HepG2 (cell line): ENCODE measurements around the gene TF. TPM values are rescaled to one million over a fixed set of nuclear protein-coding genes. Genes with fewer than 3 reads are reported as not detected.

ENCODE experiments used
- ATAC-seq: fragments of 200-7000 bp; cut with Tn5 transposase; 3 replicates; pipeline ENCODE4 v1.9.1; 2020; ENCODE audit warnings: mild to moderate bottlenecking, moderate library complexity
- BruUV-seq: library from RNA; stranded (reverse); fragments of 400-500 nt; replicated peaks from 2 replicates; lab custom pipeline; 2021; lab: Mats Ljungman, UMichigan
- CTCF ChIA-PET: fragments of 300-600 bp; formaldehyde crosslinking; extraction: SDS; loops from one replicate; lab custom pipeline; 2021; ENCODE audit warnings: low total read pairs, inconsistent platforms, low intra/inter-chr PET ratio; lab: Yijun Ruan, JAX
- POLR2A ChIA-PET: fragments of 350-600 bp; sonication (Branson Sonifier 250); formaldehyde crosslinking; loops from one replicate; lab custom pipeline; 2020; ENCODE audit warnings: antibody characterized with exemption, inconsistent platforms; lab: Yijun Ruan, JAX
- DNase-seq: peaks from one replicate; pipeline ENCODE4 v3.0.0-alpha.2; 2015; ENCODE audit warnings: low spot score
- FAIRE-seq: peaks from 3 replicates; lab custom pipeline; 2011; peaks lifted over from hg19 to GRCh38; lab: Jason Lieb, UNC
- H2AFZ ChIP-seq: one replicate; pipeline ENCODE4 v1.6.1; 2011; ENCODE audit warnings: low read length, inconsistent platforms
- H3K27ac ChIP-seq: fragments of 300-600 bp; 3 replicates; pipeline ENCODE4 v1.8.0; 2011; ENCODE audit warnings: mixed run types, mild to moderate bottlenecking, mixed read lengths, low read length, inconsistent platforms; ENCODE audit not compliant: insufficient read depth; ENCODE audit errors: extremely low read length
- H3K27me3 ChIP-seq, 2 experiments: fragments of 200-600 bp in 1 of 2; 2 replicates in 1 of 2; 3 replicates in 1 of 2; pipeline versions ENCODE4 v1.6.0 to v1.8.0; 2011; ENCODE audit warnings: low read length in 2 of 2, mild to moderate bottlenecking in 2 of 2, moderate library complexity in 2 of 2, inconsistent platforms in 1 of 2; ENCODE audit not compliant: insufficient read depth in 2 of 2, control insufficient read depth in 1 of 2
- H3K36me3 ChIP-seq, 2 experiments: fragments of 200-600 bp in 1 of 2; replicated peaks in 1 of 2; 2 replicates in 1 of 2; 3 replicates in 1 of 2; pipeline versions ENCODE4 v1.5.1 to v1.8.0; 2011; ENCODE audit warnings: low read length in 2 of 2, inconsistent platforms in 1 of 2; ENCODE audit not compliant: insufficient read depth in 2 of 2, control insufficient read depth in 1 of 2
- H3K4me1 ChIP-seq: 2 replicates; pipeline ENCODE4 v1.5.1; 2012; ENCODE audit warnings: low read length, inconsistent platforms; ENCODE audit not compliant: insufficient read depth
- H3K4me2 ChIP-seq: 2 replicates; pipeline ENCODE4 v1.6.0; 2011; ENCODE audit warnings: low read depth, low read length, inconsistent platforms
- H3K4me3 ChIP-seq, 3 experiments: fragments of 200-600 bp in 1 of 3; sonication (generic), shearing (Covaris generic) in 1 of 3; replicated peaks in 1 of 3; 2 replicates each; pipeline ENCODE4 v1.5.1; 2011 to 2016; ENCODE audit warnings: low read length in 3 of 3, inconsistent platforms in 2 of 3, low read depth in 2 of 3, mild to moderate bottlenecking in 2 of 3, control low read depth in 1 of 3, mixed read lengths in 1 of 3; ENCODE audit not compliant: insufficient read depth in 1 of 3
- H3K79me2 ChIP-seq: one replicate; pipeline ENCODE4 v1.6.1; 2011; ENCODE audit warnings: low read length, inconsistent platforms; ENCODE audit not compliant: insufficient read depth
- H3K9ac ChIP-seq: 2 replicates; pipeline ENCODE4 v1.6.0; 2011; ENCODE audit warnings: mild to moderate bottlenecking, low read depth, low read length, inconsistent platforms; ENCODE audit not compliant: insufficient read depth
- H3K9me3 ChIP-seq: 2 replicates; pipeline ENCODE4 v1.5.1; 2012; ENCODE audit warnings: mild to moderate bottlenecking, low read length
- H4K20me1 ChIP-seq: 2 replicates; pipeline ENCODE4 v1.6.0; 2011; ENCODE audit warnings: inconsistent platforms, mild to moderate bottlenecking, low read length, moderate library complexity; ENCODE audit not compliant: insufficient read depth
- HNRNPL ChIP-seq: fragments of 200-400 bp; formaldehyde crosslinking; IDR thresholded peaks from 2 replicates; pipeline ENCODE4 v1.6.1; 2017; ENCODE audit warnings: mild to moderate bottlenecking, low read depth, low read length
- PRDM4 ChIP-seq: sonication (generic); formaldehyde crosslinking; IDR thresholded peaks from 2 replicates; pipeline ENCODE4 v1.9.0; 2021; ENCODE audit warnings: missing genetic modification reagents, borderline replicate concordance
- RAD21 ChIP-seq: fragments of 450-650 bp; formaldehyde crosslinking; IDR thresholded peaks from 2 replicates; pipeline ENCODE4 v1.5.0; 2020; ENCODE audit warnings: mild to moderate bottlenecking
- REL ChIP-seq: sonication (generic); formaldehyde crosslinking; conservative IDR thresholded peaks from 2 replicates; pipeline ENCODE4 v1.8.0; 2022; ENCODE audit warnings: mild to moderate bottlenecking, missing genetic modification reagents, moderate library complexity
- SMC3 ChIP-seq: IDR thresholded peaks from 2 replicates; pipeline ENCODE4 v1.6.1; 2011; ENCODE audit warnings: low read length, improper control_type of control experiment
- STAG1 ChIP-seq: sonication (generic); formaldehyde crosslinking; IDR thresholded peaks from 2 replicates; pipeline ENCODE4 v1.4.0; 2020; ENCODE audit warnings: missing genetic modification reagents
- XBP1 ChIP-seq: sonication (generic); formaldehyde crosslinking; IDR thresholded peaks from 2 replicates; pipeline ENCODE4 v1.5.0; 2020; ENCODE audit warnings: missing genetic modification reagents
- ZNF296 ChIP-seq: sonication (generic); formaldehyde crosslinking; conservative IDR thresholded peaks from 2 replicates; pipeline ENCODE4 v1.5.0; 2020; ENCODE audit warnings: mild to moderate bottlenecking, missing genetic modification reagents
- WGBS: methylation state at CpG from one replicate; pipeline ENCODE4 v1.1.6; 2017; ENCODE audit warnings: low lambda C conversion rate; 5-methylcytosine and 5-hydroxymethylcytosine counted together
- in situ Hi-C: cut with HindIII; loops from 2 replicates; pipeline ENCODE4 v1.10.0; 2017; ENCODE audit warnings: low pct_unique_long_range_greater_than_20kb; ENCODE audit not compliant: extremely low pct_ligation_motif_present
- intact Hi-C: fragments of 100-400 bp; cut with micrococcal nuclease; formaldehyde crosslinking; loops from one replicate; pipeline ENCODE4 v1.10.0; 2022; ENCODE audit not compliant: unreplicated experiment
- polyA plus RNA-seq, 8 experiments: library from polyadenylated mRNA; depleted of rRNA in 3 of 8; stranded (reverse) in 7 of 8; unstranded in 1 of 8; fragments of >200 nt; fragmentation: Illumina TruSeq in 4 of 8; extraction: Trizol in 4 of 8; gene quantifications; 2 replicates each; pipeline versions ENCODE4 v1.2.1 to v1.2.3, GENCODE V29; 2011 to 2016; ENCODE audit warnings: low read depth in 4 of 8, missing spikeins in 1 of 8, mixed read lengths in 1 of 8; ENCODE audit not compliant: insufficient read depth in 1 of 8
- total RNA-seq, 5 experiments: library from RNA; depleted of rRNA; stranded (reverse); fragments of >200 nt; fragmentation: Illumina TruSeq; extraction: Trizol; gene quantifications; 2 replicates each; pipeline ENCODE4 v1.2.3, GENCODE V29; 2016; ENCODE audit warnings: low read depth in 1 of 5

The TF gene
- total and polyA plus RNA-seq, 2 of the 13 experiments (the other 11 are each of a cell fraction or from before 2014, with no cell fraction given), result 10,074 to 11,821 TPM

- no peaks in the 10 kb centered on the region for H3K79me2 ChIP-seq
- in situ Hi-C loops (no loop called here), intact Hi-C loops (loop anchor here (5.0 kb wide), 1 partner anchor 44 kb away; the partner anchor contains the start of gene TOPBP1)
- ChIA-PET POLR2A (interaction anchor here (0.6 to 2.7 kb wide), 2 partner anchors 11 to 27 kb away, joined by 3 to 11 read pairs; no protein-coding TSS in a partner anchor), CTCF (no interaction called here)
- H3K4me2 ChIP-seq, result no peak overlapping the region
- H3K36me3 ChIP-seq, result no peaks in the 10 kb centered on the region
- no peaks in the 10 kb centered on the region for H4K20me1 ChIP-seq
- no peak for FAIRE-seq
- no peak overlapping the region for H2AFZ ChIP-seq
- no peak overlapping the region for H3K4me3 ChIP-seq
- ATAC-seq, result no peak
- WGBS, result 57% methylated on average over 4 of the region's 4 CpGs
- TF ChIP-seq STAG1 (CRISPR knock-in tag) (peak; percentile 5; the same call in 1 of the 2 replicates), HNRNPL (no peak)
- H3K9ac ChIP-seq, result no peak overlapping the region
- BruUV-seq, result no TSS peak
- DNase-seq, result no peak
- peaks cover 0 to 3% of the 10 kb centered on the region in 2 experiments; a peak in 1 of 5 replicates for H3K27me3 ChIP-seq
- no peak overlapping the region for H3K27ac ChIP-seq
- H3K9me3 ChIP-seq, result no peaks in the 10 kb centered on the region
- peaks cover 34% of the 10 kb centered on the region for H3K4me1 ChIP-seq
Measured at GRCh38 chr3:133706033-133706432, 40.2 kb upstream of the TF start.

GRCh38 chr3:133709139-133709750 lies 36.9 kb upstream of the TF start:
- H3K36me3 ChIP-seq, result no peaks in the 10 kb centered on the region
- H3K27me3 ChIP-seq, result peaks cover 1 to 3% of the 10 kb centered on the region in 2 experiments; a peak in 1 of 5 replicates
- no peaks in the 10 kb centered on the region for H4K20me1 ChIP-seq
- POLR2A ChIA-PET, result interaction anchor here (1.8 to 2.9 kb wide), 2 partner anchors 23 to 38 kb away, joined by 4 to 18 read pairs; partner anchors contain the start of gene TF
- in situ Hi-C loops (no loop called here), intact Hi-C loops (loop anchor here (2.0 to 5.0 kb wide), 2 partner anchors 34 to 47 kb away; partner anchors contain the start of gene TOPBP1)
- H3K4me3 ChIP-seq, result no peak overlapping the region
- no peak overlapping the region for H2AFZ ChIP-seq
- FAIRE-seq (no peak), DNase-seq (no peak), ATAC-seq (peak; percentile 73)
- no TSS peak for BruUV-seq
- H3K9me3 ChIP-seq, result no peaks in the 10 kb centered on the region
- CTCF ChIA-PET, result interaction anchor here (1.4 kb wide), 1 partner anchor 38 kb away, joined by 3 read pairs; no protein-coding TSS in a partner anchor
- WGBS, result 53% methylated on average over 3 of the region's 3 CpGs
- no peak overlapping the region for H3K27ac ChIP-seq
- no peak overlapping the region for H3K9ac ChIP-seq
- no peak overlapping the region for H3K4me2 ChIP-seq
- TF ChIP-seq SMC3, result peak; percentile 57
- no peak for TF ChIP-seq REL
- TF ChIP-seq PRDM4 (CRISPR knock-in tag), result no peak
- 0 out of 2 replicates have a peak, but pooled peaks have one; percentile 36 for TF ChIP-seq RAD21 (CRISPR knock-in tag)
- TF ChIP-seq STAG1 (CRISPR knock-in tag), result peak; percentile 28; the same call in 1 of the 2 replicates
- no peak for TF ChIP-seq ZNF296 (CRISPR knock-in tag)
- TF ChIP-seq XBP1, result no peak
- peaks cover 37% of the 10 kb centered on the region for H3K4me1 ChIP-seq
- H3K79me2 ChIP-seq, result no peaks in the 10 kb centered on the region
